ENCODE data around the gene IGSF9B.

GRCh38 chr11:134004496-134005172 lies 47.9 kb upstream of the IGSF9B start:
- no peak for TF ChIP-seq CTCF (conservative IDR thresholded peaks at IDR 0.05; ENCODE audit: low read length)
- TF ChIP-seq EZH2phosphoT487 (IDR thresholded peaks at IDR 0.05; ENCODE audit: borderline replicate concordance, low read depth, low read length): no peak
